H1 (cell line): ENCODE measurements around the gene CDON.

Experiments used
- BACH1 ChIP-seq: IDR thresholded peaks from 2 replicates; pipeline ENCODE4 v1.6.1; 2012; ENCODE audit warnings: low read length, improper control_type of control experiment
- CTCF ChIP-seq, 3 experiments: IDR thresholded peaks; 1 replicate in 2 of 3; 2 replicates in 1 of 3; pipeline versions ENCODE4 v1.5.1 to v1.6.1; 2011; ENCODE audit warnings: low read length in 3 of 3, mild to moderate bottlenecking in 3 of 3, inconsistent platforms in 2 of 3, low read depth in 1 of 3, moderate library complexity in 1 of 3; ENCODE audit not compliant: insufficient read depth in 1 of 3; ENCODE audit errors: control extremely low read depth in 1 of 3
- EP300 ChIP-seq, 2 experiments: IDR thresholded peaks; 1 replicate in 1 of 2; 2 replicates in 1 of 2; pipeline ENCODE4 v1.6.1; 2011 to 2012; ENCODE audit warnings: low read depth in 2 of 2, low read length in 2 of 2, mild to moderate bottlenecking in 2 of 2, borderline replicate concordance in 1 of 2, inconsistent platforms in 1 of 2, moderate library complexity in 1 of 2
- PHF8 ChIP-seq: fragments of 200-600 bp; sonication (generic); conservative IDR thresholded peaks from 2 replicates; pipeline ENCODE4 v1.7.1; 2012; ENCODE audit warnings: low read depth, mild to moderate bottlenecking, inconsistent platforms, low read length, moderate library complexity
- POLR2A ChIP-seq, 2 experiments: IDR thresholded peaks; 1 replicate in 1 of 2; 2 replicates in 1 of 2; pipeline ENCODE4 v1.6.1; 2011; ENCODE audit warnings: low read depth in 2 of 2, low read length in 2 of 2, mild to moderate bottlenecking in 2 of 2; ENCODE audit errors: control extremely low read depth in 1 of 2
- SP1 ChIP-seq: IDR thresholded peaks from 2 replicates; pipeline ENCODE4 v1.6.1; 2011; ENCODE audit warnings: low read depth, low read length
- SRF ChIP-seq: IDR thresholded peaks from 2 replicates; pipeline ENCODE4 v1.6.1; 2011; ENCODE audit warnings: mild to moderate bottlenecking, low read depth, low read length, moderate library complexity
- YY1 ChIP-seq: IDR thresholded peaks from 2 replicates; pipeline ENCODE4 v1.6.1; 2011; ENCODE audit warnings: low read depth, mild to moderate bottlenecking, low read length
- ZNF274 ChIP-seq: IDR thresholded peaks from 2 replicates; pipeline ENCODE4 v1.7.0; 2012; ENCODE audit warnings: low read length, borderline replicate concordance; ENCODE audit errors: extremely low read depth

- TF ChIP-seq SP1 (no peak), CTCF (IDR thresholded peaks at IDR 0.05; ENCODE audit: control extremely low read depth in 1 of 3, insufficient read depth in 1 of 3, low read depth in 1 of 3, low read length in 3 of 3) (no peak), SRF (no peak), EP300 (IDR thresholded peaks at IDR 0.05; ENCODE audit: borderline replicate concordance in 1 of 2, low read depth in 2 of 2, low read length in 2 of 2) (no peak), ZNF274 (no peak), POLR2A (IDR thresholded peaks at IDR 0.05; ENCODE audit: control extremely low read depth in 1 of 2, low read depth in 2 of 2, low read length in 2 of 2) (no peak), BACH1 (no peak), PHF8 (no peak), YY1 (no peak)
Measured at GRCh38 chr11:126088999-126089398, 26.3 kb upstream of the CDON start.
